Breast epithelium (tissue), 4 donors: ENCODE measurements around the gene GKN1. TPM values are rescaled to one million over a fixed set of nuclear protein-coding genes. Genes with fewer than 3 reads are reported as not detected.

ENCODE experiments used
- DNase-seq, 2 donors: peaks; one replicate each; pipeline ENCODE4 v3.0.0-alpha.2; 2019; ENCODE audit warnings: low spot score in 2 of 2
- H3K27ac ChIP-seq, 2 donors: fragments of 200-600 bp; sonication (generic) in 1 of 2; one replicate each; pipeline ENCODE4 v1.5.1; 2016 to 2019; ENCODE audit warnings: mild to moderate bottlenecking in 1 of 2
- H3K27me3 ChIP-seq, 2 donors: fragments of 200-600 bp; sonication (generic) in 1 of 2; one replicate each; pipeline versions ENCODE4 v1.5.1 to v1.6.0; 2017 to 2019; ENCODE audit warnings: control low read depth in 1 of 2, mild to moderate bottlenecking in 1 of 2
- H3K36me3 ChIP-seq: fragments of 200-600 bp; one replicate; pipeline ENCODE4 v1.5.1; 2019
- H3K4me1 ChIP-seq, 2 donors: fragments of 200-600 bp; sonication (generic); one replicate each; pipeline ENCODE4 v1.5.1; 2016 to 2019; ENCODE audit warnings: control low read depth in 1 of 2
- H3K4me3 ChIP-seq, 3 donors: fragments of 200-600 bp; sonication (generic); 1 replicate in 2 of 3; 2 replicates in 1 of 3; pipeline ENCODE4 v1.5.1; 2016 to 2019; ENCODE audit warnings: mild to moderate bottlenecking in 3 of 3, moderate library complexity in 2 of 3
- H3K9me3 ChIP-seq, 2 donors: fragments of 200-600 bp; sonication (generic) in 1 of 2; one replicate each; pipeline ENCODE4 v1.5.1; 2016 to 2019; ENCODE audit warnings: control low read depth in 1 of 2
- POLR2A ChIP-seq: fragments of 450-650 bp; IDR thresholded peaks from one replicate; pipeline ENCODE4 v1.6.1; 2016; ENCODE audit warnings: antibody characterized with exemption, mild to moderate bottlenecking, moderate library complexity
- POLR2AphosphoS5 ChIP-seq, 3 donors: sonication (generic); formaldehyde crosslinking; IDR thresholded peaks; one replicate each; pipeline ENCODE4 v1.6.1; 2017; ENCODE audit warnings: antibody characterized with exemption in 3 of 3
- intact Hi-C: fragments of 100-400 bp; cut with DNase I; formaldehyde crosslinking; loops from one replicate; pipeline ENCODE4 v1.15.1; 2023; ENCODE audit warnings: low total_unique reads
- total RNA-seq, 3 donors: library from RNA; depleted of rRNA; stranded (reverse); fragments of >200 nt; gene quantifications; one replicate each; pipeline ENCODE4 v1.1.0, GENCODE V29; 2016
- TF ChIP-seq, protein P1 (sequence below), 3 donors: fragments of 450-650 bp; IDR thresholded peaks; one replicate each; pipeline ENCODE4 v1.5.1; 2016 to 2017; ENCODE audit warnings: antibody characterized with exemption in 3 of 3, mild to moderate bottlenecking in 3 of 3, moderate library complexity in 3 of 3

Gene GKN1
- total RNA-seq, 3 donors from 2014 or later: not detected

DNA sequence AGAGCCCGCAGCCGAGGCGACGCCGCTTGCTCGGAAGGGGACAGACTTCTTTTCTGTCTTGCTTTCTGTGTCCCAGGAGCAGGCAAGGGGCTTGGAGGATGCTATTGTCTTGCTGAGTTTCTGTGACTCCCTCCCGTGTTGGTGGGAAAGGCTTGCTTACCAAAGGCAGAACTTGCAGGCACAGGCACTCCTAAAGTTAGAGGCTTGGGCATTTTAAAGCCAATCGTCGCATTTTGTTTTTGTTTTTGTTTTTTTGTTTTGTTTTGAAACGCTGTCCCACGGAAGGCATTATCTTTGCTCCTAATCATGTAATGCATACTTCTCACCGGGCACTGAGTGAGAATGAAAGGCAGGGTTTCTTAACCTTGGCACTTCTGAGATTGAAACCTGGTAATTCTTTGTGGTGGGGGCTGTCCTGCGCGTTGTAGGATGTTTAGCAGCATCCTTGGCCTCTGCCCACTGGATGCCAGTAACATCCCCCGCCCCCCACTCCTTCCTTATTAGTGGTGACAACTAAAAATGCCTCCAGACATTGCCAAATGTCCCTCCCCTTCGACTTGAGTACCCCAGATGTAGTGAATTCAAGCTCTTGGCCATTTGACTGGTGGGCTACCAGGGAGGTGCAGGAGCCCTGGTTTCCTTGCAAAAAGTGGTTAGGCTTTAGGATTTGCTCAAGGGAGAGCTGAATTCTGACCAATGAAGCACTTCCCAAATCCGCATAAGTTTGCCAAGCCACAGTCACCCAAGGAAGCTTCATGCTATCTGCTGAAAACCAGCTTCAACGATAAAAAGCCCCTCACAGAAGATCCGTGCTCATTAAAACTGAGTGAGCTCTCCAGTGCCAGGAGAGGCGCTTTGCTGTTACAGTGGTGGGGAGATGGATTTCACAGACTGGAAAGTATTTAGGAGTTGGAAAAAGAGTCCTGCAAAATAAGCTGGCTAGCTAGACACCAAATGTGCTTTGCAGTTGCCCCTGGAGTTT lies 39.7 kb downstream of the GKN1 start:
- TF ChIP-seq, protein P1, sequence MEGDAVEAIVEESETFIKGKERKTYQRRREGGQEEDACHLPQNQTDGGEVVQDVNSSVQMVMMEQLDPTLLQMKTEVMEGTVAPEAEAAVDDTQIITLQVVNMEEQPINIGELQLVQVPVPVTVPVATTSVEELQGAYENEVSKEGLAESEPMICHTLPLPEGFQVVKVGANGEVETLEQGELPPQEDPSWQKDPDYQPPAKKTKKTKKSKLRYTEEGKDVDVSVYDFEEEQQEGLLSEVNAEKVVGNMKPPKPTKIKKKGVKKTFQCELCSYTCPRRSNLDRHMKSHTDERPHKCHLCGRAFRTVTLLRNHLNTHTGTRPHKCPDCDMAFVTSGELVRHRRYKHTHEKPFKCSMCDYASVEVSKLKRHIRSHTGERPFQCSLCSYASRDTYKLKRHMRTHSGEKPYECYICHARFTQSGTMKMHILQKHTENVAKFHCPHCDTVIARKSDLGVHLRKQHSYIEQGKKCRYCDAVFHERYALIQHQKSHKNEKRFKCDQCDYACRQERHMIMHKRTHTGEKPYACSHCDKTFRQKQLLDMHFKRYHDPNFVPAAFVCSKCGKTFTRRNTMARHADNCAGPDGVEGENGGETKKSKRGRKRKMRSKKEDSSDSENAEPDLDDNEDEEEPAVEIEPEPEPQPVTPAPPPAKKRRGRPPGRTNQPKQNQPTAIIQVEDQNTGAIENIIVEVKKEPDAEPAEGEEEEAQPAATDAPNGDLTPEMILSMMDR (IDR thresholded peaks at IDR 0.05): no peak
- TF ChIP-seq POLR2A (no peak), POLR2AphosphoS5 (IDR thresholded peaks at IDR 0.05) (no peak)
- H3K27ac ChIP-seq: peak overlapping the region; percentile 76 to 92
- DNase-seq: no peak
- intact Hi-C loops: loop anchor here (10.0 kb wide), 1 partner anchor 291 kb away; no protein-coding TSS in a partner anchor
- no peaks in the 10 kb centered on the region for H3K9me3 ChIP-seq
- H3K27me3 ChIP-seq: no peaks in the 10 kb centered on the region
- H3K4me1 ChIP-seq: no peaks in the 10 kb centered on the region
- peak overlapping the region; percentile 61 to 95 (median 69) for H3K4me3 ChIP-seq
- H3K36me3 ChIP-seq: no peaks in the 10 kb centered on the region

DNA sequence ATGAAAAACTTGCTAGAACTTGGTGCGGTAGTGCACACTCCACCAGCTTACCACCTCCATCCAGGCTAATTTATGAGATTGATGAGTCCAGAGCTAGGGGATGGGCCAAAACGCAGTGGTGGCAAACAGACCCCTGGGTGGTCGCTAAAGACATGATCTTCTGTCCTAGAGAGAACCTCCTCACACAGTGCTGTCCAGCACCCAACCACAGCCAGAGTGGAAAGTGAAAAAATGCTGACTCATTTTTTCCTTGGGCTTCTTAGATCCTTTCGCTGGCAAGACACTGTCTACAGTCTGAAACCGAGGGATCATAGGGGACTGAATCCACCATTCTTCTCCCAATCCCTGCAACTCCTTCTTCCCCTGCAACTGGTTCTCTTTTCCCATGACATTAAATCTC lies 42.6 kb downstream of the GKN1 start:
- intact Hi-C loops: loop anchor here (10.0 kb wide), 1 partner anchor 288 kb away; no protein-coding TSS in a partner anchor
- Histone ChIP-seq H3K9me3 (no peaks in the 10 kb centered on the region), H3K4me1 (no peaks in the 10 kb centered on the region), H3K27ac (peak overlapping the region in 1 of 2 donors; percentile 16), H3K36me3 (no peaks in the 10 kb centered on the region), H3K4me3 (peak overlapping the region in 1 of 3 donors; percentile 37), H3K27me3 (no peaks in the 10 kb centered on the region)
- TF ChIP-seq, protein P1 (IDR thresholded peaks at IDR 0.05): no peak
- no peak for TF ChIP-seq POLR2AphosphoS5 (IDR thresholded peaks at IDR 0.05)
- TF ChIP-seq POLR2A: no peak
- no peak for DNase-seq

- H3K4me1 ChIP-seq: no peaks in the 10 kb centered on the region
- H3K36me3 ChIP-seq: no peaks in the 10 kb centered on the region
- DNase-seq: no peak
- TF ChIP-seq POLR2AphosphoS5 (IDR thresholded peaks at IDR 0.05) (no peak), POLR2A (no peak)
- TF ChIP-seq, protein P1 (IDR thresholded peaks at IDR 0.05): no peak
- intact Hi-C loops: loop anchor here (10.0 kb wide), 1 partner anchor 287 kb away; no protein-coding TSS in a partner anchor
- H3K9me3 ChIP-seq: no peaks in the 10 kb centered on the region
- no peak overlapping the region for H3K27ac ChIP-seq
- H3K4me3 ChIP-seq: no peak overlapping the region
- H3K27me3 ChIP-seq: no peaks in the 10 kb centered on the region
These were observed 43.4 kb downstream of the GKN1 start for GRCh38 chr2:69017835-69018234.

GRCh38 chr2:69018678-69019095 lies 44.3 kb downstream of the GKN1 start:
- Histone ChIP-seq H3K27ac (no peak overlapping the region), H3K9me3 (no peaks in the 10 kb centered on the region), H3K36me3 (no peaks in the 10 kb centered on the region), H3K4me1 (no peaks in the 10 kb centered on the region), H3K27me3 (no peaks in the 10 kb centered on the region), H3K4me3 (no peak overlapping the region)
- TF ChIP-seq POLR2A: no peak
- TF ChIP-seq POLR2AphosphoS5 (IDR thresholded peaks at IDR 0.05): no peak
- TF ChIP-seq, protein P1 (IDR thresholded peaks at IDR 0.05): no peak
- intact Hi-C loops: loop anchor here (10.0 kb wide), 1 partner anchor 286 kb away; no protein-coding TSS in a partner anchor
- DNase-seq: no peak
